ENCODE data around the gene HSF4. TPM values are rescaled to one million over a fixed set of nuclear protein-coding genes. Genes with fewer than 3 reads are reported as not detected.
A peak's percentile ranks its signal among the peaks of the same experiment; 100 is the strongest.

The HSF4 gene
- total RNA-seq, 1 donor from 2014 or later: 54.3 TPM

- Histone ChIP-seq H3K27ac (no peak overlapping the region), H3K27me3 (no peaks in the 10 kb centered on the region)
Observed at GRCh38 chr16:67166598-67167168, 2.1 kb downstream of the HSF4 start.

GRCh38 chr16:67167588-67167987, 3.0 kb downstream of the HSF4 start:
- Histone ChIP-seq H3K4me3 (no peak overlapping the region), H3K27ac (no peak overlapping the region), H3K4me1 (peaks cover 61% of the 10 kb centered on the region), H3K9me3 (no peaks in the 10 kb centered on the region), H3K36me3 (no peaks in the 10 kb centered on the region), H3K27me3 (no peaks in the 10 kb centered on the region)
- intact Hi-C loops (cut with DNase I): no loop called here
- TF ChIP-seq POLR2AphosphoS5 (IDR thresholded peaks at IDR 0.05; ENCODE audit: insufficient read depth in 1 of 2, low read depth in 1 of 2): no peak
- TF ChIP-seq CTCF (IDR thresholded peaks at IDR 0.05): no peak
- TF ChIP-seq POLR2A (IDR thresholded peaks at IDR 0.05): no peak
- DNase-seq (ENCODE audit: extremely low spot score in 2 of 2): no peak

More at GRCh38 chr16:67166598-67167168, 2.1 kb downstream of the HSF4 start:
- Histone ChIP-seq H3K4me3 (no peak overlapping the region), H3K9me3 (no peaks in the 10 kb centered on the region), H3K36me3 (no peaks in the 10 kb centered on the region), H3K4me1 (peaks cover 70% of the 10 kb centered on the region)
- intact Hi-C loops (cut with DNase I): no loop called here
- no peak for DNase-seq (ENCODE audit: extremely low spot score in 2 of 2)
- TF ChIP-seq POLR2A (IDR thresholded peaks at IDR 0.05) (no peak), CTCF (IDR thresholded peaks at IDR 0.05) (no peak), POLR2AphosphoS5 (IDR thresholded peaks at IDR 0.05; ENCODE audit: insufficient read depth in 1 of 2, low read depth in 1 of 2) (no peak)

GRCh38 chr16:67169011-67169451, 4.5 kb downstream of the HSF4 start:
- no peak for DNase-seq (ENCODE audit: extremely low spot score in 2 of 2)
- H3K9me3 ChIP-seq: no peaks in the 10 kb centered on the region
- intact Hi-C loops (cut with DNase I): no loop called here
- TF ChIP-seq POLR2A (IDR thresholded peaks at IDR 0.05) (no peak), CTCF (IDR thresholded peaks at IDR 0.05) (no peak), POLR2AphosphoS5 (IDR thresholded peaks at IDR 0.05; ENCODE audit: insufficient read depth in 1 of 2, low read depth in 1 of 2) (no peak)
- peak overlapping the region; percentile 96 for H3K27ac ChIP-seq
- no peak overlapping the region for H3K4me3 ChIP-seq
- H3K36me3 ChIP-seq: no peaks in the 10 kb centered on the region
- no peaks in the 10 kb centered on the region for H3K27me3 ChIP-seq
- H3K4me1 ChIP-seq: peaks cover 55% of the 10 kb centered on the region

- H3K9me3 ChIP-seq: no peaks in the 10 kb centered on the region
- intact Hi-C loops (cut with DNase I): no loop called here
- peak overlapping the region; percentile 45 to 60 for H3K4me3 ChIP-seq
- H3K4me1 ChIP-seq: peaks cover 54% of the 10 kb centered on the region
- H3K27me3 ChIP-seq: no peaks in the 10 kb centered on the region
- TF ChIP-seq POLR2A (IDR thresholded peaks at IDR 0.05): no peak
- TF ChIP-seq POLR2AphosphoS5 (IDR thresholded peaks at IDR 0.05; ENCODE audit: insufficient read depth in 1 of 2, low read depth in 1 of 2): no peak
- no peak for TF ChIP-seq CTCF (IDR thresholded peaks at IDR 0.05)
- no peaks in the 10 kb centered on the region for H3K36me3 ChIP-seq
- H3K27ac ChIP-seq: peak overlapping the region; percentile 96
- no peak for DNase-seq (ENCODE audit: extremely low spot score in 2 of 2)
Observed at GRCh38 chr16:67169642-67170167, 5.2 kb downstream of the HSF4 start.
